ENCODE measurements around the gene NIPAL1. TPM values are rescaled to one million over a fixed set of nuclear protein-coding genes. Genes with fewer than 3 reads are reported as not detected.

The NIPAL1 gene
- total RNA-seq, 2 donors from 2014 or later = 1.0 to 1.6 TPM

GRCh38 chr4:48078862-48079655 lies 62.5 kb downstream of the NIPAL1 start:
- TF ChIP-seq POLR2A (IDR thresholded peaks at IDR 0.05) = no peak
- TF ChIP-seq CTCF (IDR thresholded peaks at IDR 0.05) = no peak
- H3K27me3 ChIP-seq = no peaks in the 10 kb centered on the region
- no peaks in the 10 kb centered on the region for H3K36me3 ChIP-seq (replicated peaks in 1 of 2; ENCODE audit: insufficient read depth in 1 of 2, low read depth in 2 of 2)
- H3K27ac ChIP-seq = peak overlapping the region in 2 of 4 donors; percentile 24 to 36
- 38 to 41% methylated on average over 5 of the region's 5 CpGs for WGBS, 2 donors
- intact Hi-C loops (cut with DNase I) = no loop called here
- DNase-seq (peak in 3 of 4 donors; percentile 18 to 44 (median 31)), ATAC-seq (no peak)
- no peak overlapping the region for H3K4me3 ChIP-seq
- no peaks in the 10 kb centered on the region for H3K9me3 ChIP-seq
- peaks cover 8% of the 10 kb centered on the region for H3K4me1 ChIP-seq

GRCh38 chr4:48079972-48080391 lies 63.4 kb downstream of the NIPAL1 start:
- ATAC-seq (peak; percentile 68), DNase-seq (no peak)
- TF ChIP-seq CTCF (IDR thresholded peaks at IDR 0.05) = no peak
- TF ChIP-seq POLR2A (IDR thresholded peaks at IDR 0.05) = no peak
- 60 to 68% methylated on average over 3 of the region's 3 CpGs for WGBS, 2 donors
- no peaks in the 10 kb centered on the region for H3K27me3 ChIP-seq
- H3K4me3 ChIP-seq = no peak overlapping the region
- H3K27ac ChIP-seq = peak overlapping the region in 2 of 4 donors; percentile 24 to 36
- peaks cover 8% of the 10 kb centered on the region for H3K4me1 ChIP-seq
- no peaks in the 10 kb centered on the region for H3K9me3 ChIP-seq
- intact Hi-C loops (cut with DNase I) = loop anchor here (10.0 kb wide), 1 partner anchor 155 kb away; no protein-coding TSS in a partner anchor
- no peaks in the 10 kb centered on the region for H3K36me3 ChIP-seq (replicated peaks in 1 of 2; ENCODE audit: insufficient read depth in 1 of 2, low read depth in 2 of 2)

GRCh38 chr4:48081196-48081595 lies 64.6 kb downstream of the NIPAL1 start:
- DNase-seq (no peak), ATAC-seq (no peak)
- H3K27ac ChIP-seq = peak overlapping the region in 1 of 4 donors; percentile 9
- H3K27me3 ChIP-seq = no peaks in the 10 kb centered on the region
- no peaks in the 10 kb centered on the region for H3K36me3 ChIP-seq (replicated peaks in 1 of 2; ENCODE audit: insufficient read depth in 1 of 2, low read depth in 2 of 2)
- TF ChIP-seq POLR2A (IDR thresholded peaks at IDR 0.05) (no peak), CTCF (IDR thresholded peaks at IDR 0.05) (no peak)
- 43 to 53% methylated on average over 1 of the region's 1 CpG for WGBS, 2 donors
- H3K9me3 ChIP-seq = no peaks in the 10 kb centered on the region
- H3K4me1 ChIP-seq = peaks cover 8% of the 10 kb centered on the region
- no peak overlapping the region for H3K4me3 ChIP-seq
- intact Hi-C loops (cut with DNase I) = loop anchor here (10.0 kb wide), 1 partner anchor 156 kb away; no protein-coding TSS in a partner anchor

- ATAC-seq = no peak
- Histone ChIP-seq H3K4me1 (peaks cover 8% of the 10 kb centered on the region), H3K36me3 (replicated peaks in 1 of 2; ENCODE audit: insufficient read depth in 1 of 2, low read depth in 2 of 2) (no peaks in the 10 kb centered on the region), H3K9me3 (no peaks in the 10 kb centered on the region), H3K4me3 (no peak overlapping the region), H3K27me3 (no peaks in the 10 kb centered on the region), H3K27ac (no peak overlapping the region)
- no peak for DNase-seq
- WGBS, 2 donors = 43 to 66% methylated on average over 1 to 2 of the region's 2 CpGs
- intact Hi-C loops (cut with DNase I) = loop anchor here (10.0 kb wide), 1 partner anchor 158 kb away; no protein-coding TSS in a partner anchor
- TF ChIP-seq POLR2A (IDR thresholded peaks at IDR 0.05) (no peak), CTCF (IDR thresholded peaks at IDR 0.05) (no peak)
Observed at GRCh38 chr4:48082956-48083355, 66.4 kb downstream of the NIPAL1 start.

All from body of pancreas (tissue), 4 donors.